ENCODE data around the gene BFSP1.
A peak's percentile ranks its signal among the peaks of the same experiment; 100 is the strongest.

Gene BFSP1

GRCh38 chr20:17504066-17504897 lies 26.9 kb downstream of the BFSP1 start:
- H3K27ac Mint-ChIP-seq = peak overlapping the region; percentile 60
- H3K4me3 Mint-ChIP-seq = peak overlapping the region; percentile 89
- no peaks in the 10 kb centered on the region for H3K36me3 Mint-ChIP-seq
- H3K27me3 Mint-ChIP-seq = peaks cover 6% of the 10 kb centered on the region
- ATAC-seq (ENCODE audit: low read depth) (peak; percentile 49), DNase-seq (ENCODE audit: low spot score in 2 of 2) (peak in 1 of 2 donors; percentile 30)
- peaks cover 8% of the 10 kb centered on the region for H3K4me1 Mint-ChIP-seq
- H3K9me3 Mint-ChIP-seq = no peaks in the 10 kb centered on the region

DNA sequence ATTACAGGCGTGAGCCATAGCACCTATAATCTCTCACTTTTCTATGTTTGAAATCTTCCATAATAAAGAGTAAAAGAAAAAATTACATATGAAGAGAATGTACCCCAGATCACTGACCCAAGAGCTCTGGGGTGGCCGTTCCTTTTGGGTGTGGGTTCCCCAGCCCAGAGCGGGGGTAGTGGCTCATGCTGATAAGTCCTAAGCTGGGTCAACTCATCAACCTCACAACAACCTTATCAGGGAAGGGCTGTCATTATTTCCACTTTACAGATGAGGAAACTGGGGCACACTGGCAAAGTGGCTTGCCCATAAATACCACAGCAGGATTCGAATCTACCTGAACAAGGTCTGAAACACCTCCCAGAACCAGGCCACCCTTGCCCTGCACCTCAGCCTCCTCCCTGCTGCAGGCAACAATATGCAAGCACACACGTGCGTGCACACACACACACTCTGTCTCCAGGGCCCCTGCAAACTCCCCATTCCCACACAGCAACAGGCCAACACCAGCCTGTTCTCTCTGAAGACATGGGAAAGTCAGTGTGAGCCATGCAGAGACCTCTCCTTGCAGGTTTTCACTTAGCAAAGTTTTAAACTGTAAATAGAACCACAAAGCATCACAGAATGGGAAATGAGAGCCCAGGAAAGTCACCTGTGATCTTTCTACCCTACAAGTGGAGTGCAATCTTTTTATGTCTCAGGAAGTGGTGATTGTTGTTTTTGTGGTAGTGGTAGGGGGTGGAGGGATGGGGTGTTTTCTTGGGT lies 27.7 kb downstream of the BFSP1 start:
- Mint-ChIP-seq H3K4me3 (no peak overlapping the region), H3K36me3 (no peaks in the 10 kb centered on the region), H3K27ac (no peak overlapping the region), H3K27me3 (peaks cover 10% of the 10 kb centered on the region), H3K9me3 (no peaks in the 10 kb centered on the region), H3K4me1 (peaks cover 8% of the 10 kb centered on the region)
- ATAC-seq (ENCODE audit: low read depth) (no peak), DNase-seq (ENCODE audit: low spot score in 2 of 2) (no peak)

DNA sequence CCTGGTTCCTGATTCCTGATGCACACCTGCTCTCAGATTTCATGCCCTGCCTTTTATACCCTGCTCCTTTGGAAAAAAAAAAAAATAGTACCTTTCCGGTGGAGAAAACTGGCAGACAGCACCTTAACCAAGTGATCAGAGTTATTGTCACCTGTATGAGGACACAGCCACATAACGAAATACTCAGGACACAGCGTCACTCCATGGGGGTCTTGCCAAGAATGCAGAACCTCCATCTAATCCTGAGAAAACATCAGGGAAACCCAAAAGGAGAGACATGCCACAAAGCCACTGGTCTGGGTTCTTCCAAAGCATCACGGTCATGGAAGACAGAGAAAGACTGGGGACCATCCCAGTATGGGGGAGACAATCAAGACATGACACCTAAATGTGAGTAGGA lies 29.1 kb downstream of the BFSP1 start:
- no peak for DNase-seq (ENCODE audit: low spot score in 2 of 2)
- Mint-ChIP-seq H3K27ac (no peak overlapping the region), H3K4me1 (peaks cover 8% of the 10 kb centered on the region), H3K9me3 (no peaks in the 10 kb centered on the region), H3K4me3 (no peak overlapping the region), H3K36me3 (no peaks in the 10 kb centered on the region), H3K27me3 (peaks cover 10% of the 10 kb centered on the region)
- ATAC-seq (ENCODE audit: low read depth) = no peak

GRCh38 chr20:17501701-17502100 lies 29.5 kb downstream of the BFSP1 start:
- Mint-ChIP-seq H3K4me3 (no peak overlapping the region), H3K9me3 (no peaks in the 10 kb centered on the region), H3K27me3 (peaks cover 10% of the 10 kb centered on the region), H3K27ac (no peak overlapping the region), H3K4me1 (peaks cover 8% of the 10 kb centered on the region), H3K36me3 (no peaks in the 10 kb centered on the region)
- DNase-seq (ENCODE audit: low spot score in 2 of 2) (no peak), ATAC-seq (ENCODE audit: low read depth) (no peak)

DNA sequence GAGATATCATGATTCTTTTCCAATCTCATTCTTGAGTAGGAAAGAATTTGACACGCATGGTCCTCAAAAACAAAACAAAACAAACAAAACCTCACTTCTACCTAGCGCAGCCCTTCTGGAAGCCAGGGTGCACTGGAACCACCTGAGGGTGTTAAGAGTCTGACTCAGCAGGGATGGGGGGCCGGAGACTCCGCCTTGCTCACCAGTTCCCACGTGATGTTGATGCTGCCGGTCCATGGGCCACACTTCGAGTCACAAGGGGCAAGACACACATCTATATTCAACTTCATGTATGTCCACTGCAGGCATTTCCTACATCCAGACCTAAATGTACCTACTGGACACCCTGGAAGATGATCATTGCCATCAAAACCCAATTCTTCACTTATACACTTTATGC lies 30.4 kb downstream of the BFSP1 start:
- DNase-seq (ENCODE audit: low spot score in 2 of 2) (no peak), ATAC-seq (ENCODE audit: low read depth) (no peak)
- Mint-ChIP-seq H3K4me1 (peaks cover 8% of the 10 kb centered on the region), H3K27ac (no peak overlapping the region), H3K4me3 (no peak overlapping the region), H3K27me3 (peaks cover 10% of the 10 kb centered on the region), H3K36me3 (no peaks in the 10 kb centered on the region), H3K9me3 (no peaks in the 10 kb centered on the region)

DNA sequence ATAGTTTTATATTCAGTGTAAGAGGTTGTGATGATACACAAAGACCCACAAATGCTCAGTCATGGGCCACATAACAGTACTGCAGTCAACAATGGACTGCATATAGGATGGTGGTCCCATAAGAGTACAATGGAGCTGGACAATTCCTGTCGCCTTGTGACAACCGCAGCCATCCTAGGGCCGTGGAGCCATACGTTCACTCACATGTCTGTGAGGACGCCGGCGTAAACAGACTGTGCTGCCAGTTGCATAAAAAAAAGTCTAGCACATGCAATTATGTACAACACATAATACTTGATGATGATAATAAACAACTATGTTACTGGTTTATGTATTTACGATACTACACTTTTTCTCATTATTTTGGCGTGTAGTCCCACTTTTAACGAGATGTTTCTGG lies 30.9 kb downstream of the BFSP1 start:
- ATAC-seq (ENCODE audit: low read depth) (no peak), DNase-seq (ENCODE audit: low spot score in 2 of 2) (no peak)
- Mint-ChIP-seq H3K4me1 (peaks cover 5% of the 10 kb centered on the region), H3K27me3 (peaks cover 12% of the 10 kb centered on the region), H3K36me3 (no peaks in the 10 kb centered on the region), H3K4me3 (no peak overlapping the region), H3K9me3 (no peaks in the 10 kb centered on the region), H3K27ac (no peak overlapping the region)

- DNase-seq (ENCODE audit: low spot score in 2 of 2) = no peak
- Mint-ChIP-seq H3K4me1 (no peaks in the 10 kb centered on the region), H3K36me3 (no peaks in the 10 kb centered on the region), H3K9me3 (no peaks in the 10 kb centered on the region), H3K4me3 (no peak overlapping the region), H3K27ac (no peak overlapping the region), H3K27me3 (peaks cover 12% of the 10 kb centered on the region)
- ATAC-seq (ENCODE audit: low read depth) = no peak
These were observed 32.1 kb downstream of the BFSP1 start for GRCh38 chr20:17499041-17499440.

GRCh38 chr20:17498641-17499040 lies 32.5 kb downstream of the BFSP1 start:
- Mint-ChIP-seq H3K27ac (no peak overlapping the region), H3K4me3 (no peak overlapping the region), H3K27me3 (peaks cover 12% of the 10 kb centered on the region), H3K9me3 (no peaks in the 10 kb centered on the region), H3K36me3 (no peaks in the 10 kb centered on the region), H3K4me1 (no peaks in the 10 kb centered on the region)
- DNase-seq (ENCODE audit: low spot score in 2 of 2) (no peak), ATAC-seq (ENCODE audit: low read depth) (no peak)

DNA sequence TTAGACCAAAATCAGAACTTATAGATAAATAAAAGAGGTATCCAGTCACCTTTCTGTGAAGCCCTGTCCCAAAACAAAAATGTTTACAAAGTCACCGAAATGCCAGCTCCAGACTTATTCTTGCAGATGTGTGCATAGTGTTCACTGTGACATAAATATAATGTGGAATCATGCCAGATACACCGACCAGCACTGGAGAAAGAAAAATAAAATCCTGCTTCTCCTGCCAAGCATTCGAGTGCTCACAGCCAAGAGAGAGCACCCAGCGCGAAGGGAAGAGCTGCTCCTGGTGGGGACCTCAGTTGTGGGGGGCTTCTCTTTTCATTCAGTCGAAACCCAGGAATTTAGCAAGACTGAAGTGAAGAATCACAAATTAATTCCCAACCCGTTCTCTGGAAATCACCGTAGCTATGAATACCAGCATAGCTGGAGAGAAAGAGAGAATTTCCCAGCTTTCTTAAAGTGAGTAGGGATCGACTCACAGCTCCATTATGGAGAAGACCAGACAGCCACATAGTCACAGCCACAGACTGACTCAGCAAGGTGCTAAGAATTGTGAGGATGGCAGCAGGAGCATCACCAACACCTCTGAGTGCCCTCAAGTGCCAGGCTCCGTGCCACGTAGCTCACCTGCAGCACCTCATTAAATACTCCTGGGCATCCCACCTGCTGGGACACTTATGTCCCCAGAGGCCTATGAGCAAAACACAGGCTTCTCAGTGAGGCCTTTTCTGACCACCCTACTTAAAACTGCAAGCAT lies 33.2 kb downstream of the BFSP1 start:
- Mint-ChIP-seq H3K9me3 (peaks cover 1% of the 10 kb centered on the region), H3K36me3 (no peaks in the 10 kb centered on the region), H3K4me1 (no peaks in the 10 kb centered on the region), H3K27ac (no peak overlapping the region), H3K4me3 (no peak overlapping the region), H3K27me3 (peaks cover 14% of the 10 kb centered on the region)
- no peak for ATAC-seq (ENCODE audit: low read depth)
- no peak for DNase-seq (ENCODE audit: low spot score in 2 of 2)

GRCh38 chr20:17495826-17496225 lies 35.4 kb downstream of the BFSP1 start:
- Mint-ChIP-seq H3K27ac (no peak overlapping the region), H3K27me3 (peaks cover 10% of the 10 kb centered on the region), H3K4me3 (no peak overlapping the region), H3K36me3 (no peaks in the 10 kb centered on the region), H3K4me1 (no peaks in the 10 kb centered on the region), H3K9me3 (peaks cover 1% of the 10 kb centered on the region)
- DNase-seq (ENCODE audit: low spot score in 2 of 2) (no peak), ATAC-seq (ENCODE audit: low read depth) (no peak)

GRCh38 chr20:17494201-17494600 lies 37.0 kb downstream of the BFSP1 start:
- DNase-seq (ENCODE audit: low spot score in 2 of 2) (no peak), ATAC-seq (ENCODE audit: low read depth) (no peak)
- Mint-ChIP-seq H3K4me1 (no peaks in the 10 kb centered on the region), H3K27ac (no peak overlapping the region), H3K9me3 (peaks cover 1% of the 10 kb centered on the region), H3K27me3 (peaks cover 9% of the 10 kb centered on the region), H3K36me3 (no peaks in the 10 kb centered on the region), H3K4me3 (no peak overlapping the region)

- DNase-seq (ENCODE audit: low spot score in 2 of 2) (no peak), ATAC-seq (ENCODE audit: low read depth) (no peak)
- Mint-ChIP-seq H3K27me3 (peaks cover 4% of the 10 kb centered on the region), H3K9me3 (peaks cover 1% of the 10 kb centered on the region), H3K36me3 (no peaks in the 10 kb centered on the region), H3K4me1 (no peaks in the 10 kb centered on the region), H3K27ac (no peak overlapping the region), H3K4me3 (no peak overlapping the region)
These were observed 38.0 kb downstream of the BFSP1 start for GRCh38 chr20:17493173-17493572.

DNA sequence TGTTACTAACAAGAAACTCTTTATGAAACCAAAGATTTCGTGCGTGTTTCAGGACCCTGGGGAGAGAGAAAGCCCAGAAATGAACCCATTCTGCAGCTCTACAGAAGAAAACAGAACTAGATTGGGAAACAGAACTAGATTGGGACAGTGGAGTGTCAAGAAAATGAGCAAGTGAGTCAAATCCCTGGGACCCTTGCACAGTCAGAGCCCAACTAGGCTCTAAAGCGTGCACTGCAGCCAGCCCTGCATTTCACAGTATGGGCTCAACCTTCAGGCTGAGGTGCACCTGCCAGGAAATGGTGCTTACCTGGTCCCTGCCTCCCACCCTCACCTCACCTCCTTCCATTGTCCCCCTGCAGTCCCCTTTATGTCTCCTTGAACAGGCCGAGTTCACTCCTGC lies 39.7 kb downstream of the BFSP1 start:
- peaks cover 4% of the 10 kb centered on the region for H3K27me3 Mint-ChIP-seq
- DNase-seq (ENCODE audit: low spot score in 2 of 2) (no peak), ATAC-seq (ENCODE audit: low read depth) (no peak)
- H3K36me3 Mint-ChIP-seq = no peaks in the 10 kb centered on the region
- H3K4me3 Mint-ChIP-seq = no peak overlapping the region
- H3K4me1 Mint-ChIP-seq = no peaks in the 10 kb centered on the region
- H3K9me3 Mint-ChIP-seq = peaks cover 1% of the 10 kb centered on the region
- H3K27ac Mint-ChIP-seq = no peak overlapping the region

DNA sequence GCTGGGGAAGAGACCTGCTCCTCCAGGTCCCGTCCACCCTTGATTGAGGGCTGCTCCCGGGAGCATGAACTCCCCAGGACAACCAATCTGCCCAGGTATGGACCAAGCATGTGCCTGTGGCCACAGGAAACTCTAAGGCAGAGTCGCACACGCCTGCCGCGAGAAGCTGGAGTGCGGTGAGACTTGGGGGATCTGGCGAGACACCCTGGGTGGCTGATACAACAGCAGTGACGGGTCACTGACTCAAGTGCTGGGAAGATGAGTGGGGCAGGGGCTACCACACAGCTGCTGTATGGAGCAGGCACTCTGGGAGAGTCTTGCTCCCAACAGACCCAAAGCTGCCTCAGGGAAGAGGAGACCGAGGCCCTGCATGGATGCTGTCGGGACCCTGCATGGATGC lies 40.1 kb downstream of the BFSP1 start:
- Mint-ChIP-seq H3K27me3 (peaks cover 4% of the 10 kb centered on the region), H3K9me3 (peaks cover 1% of the 10 kb centered on the region), H3K36me3 (no peaks in the 10 kb centered on the region), H3K27ac (no peak overlapping the region), H3K4me3 (no peak overlapping the region), H3K4me1 (no peaks in the 10 kb centered on the region)
- DNase-seq (ENCODE audit: low spot score in 2 of 2) (no peak), ATAC-seq (ENCODE audit: low read depth) (no peak)

Data from memory B cell (primary cell).